GM12878 (cell line): Measurements from ENCODE around the gene DMKN. TPM values are rescaled to one million over a fixed set of nuclear protein-coding genes. Genes with fewer than 3 reads are reported as not detected.

Experiments
- ATAC-seq: fragments of 200-7000 bp; cut with Tn5 transposase; 3 replicates; pipeline ENCODE4 v1.9.1; 2020; ENCODE audit warnings: mild to moderate bottlenecking, moderate library complexity
- BruUV-seq: library from RNA; stranded (reverse); fragments of 400-500 nt; replicated peaks from 2 replicates; lab custom pipeline; 2021; lab: Mats Ljungman, UMichigan
- CTCF ChIA-PET: fragments of 300-600 bp; sonication (Branson Sonifier 250); formaldehyde crosslinking; extraction: SDS; loops from one replicate; lab custom pipeline; 2021; ENCODE audit warnings: inconsistent platforms; lab: Yijun Ruan, JAX
- POLR2A ChIA-PET: fragments of 350-600 bp; formaldehyde crosslinking; extraction: SDS; loops from one replicate; lab custom pipeline; 2021; ENCODE audit warnings: inconsistent platforms; lab: Charles Lee
- RAD21 ChIA-PET: fragments of 300-600 bp; sonication (Branson Sonifier 250); formaldehyde crosslinking; loops from one replicate; lab custom pipeline; 2023; ENCODE audit warnings: antibody characterized with exemption; ENCODE audit not compliant: unreplicated experiment; lab: Charles Lee
- SMC1A ChIA-PET: fragments of 300-600 bp; sonication (Branson Sonifier 250); formaldehyde crosslinking; loops from one replicate; lab custom pipeline; 2023; ENCODE audit not compliant: unreplicated experiment, uncharacterized antibody; lab: Charles Lee
- DNase-seq: peaks from one replicate; pipeline ENCODE4 v3.0.0-alpha.2; 2011; ENCODE audit warnings: low read depth, low spot score
- FAIRE-seq: peaks from 3 replicates; lab custom pipeline; 2011; peaks lifted over from hg19 to GRCh38; lab: Jason Lieb, UNC
- H2AFZ ChIP-seq: 2 replicates; pipeline ENCODE4 v1.6.0; 2011; ENCODE audit warnings: low read depth, low read length, control low read depth; ENCODE audit not compliant: control insufficient read depth
- H3K27ac ChIP-seq: 2 replicates; pipeline ENCODE4 v1.5.1; 2011; ENCODE audit warnings: control low read depth; ENCODE audit not compliant: control insufficient read depth, insufficient read depth
- H3K27me3 ChIP-seq, 2 experiments: replicated peaks in 1 of 2; 2 replicates each; pipeline versions ENCODE4 v1.6.0 to v1.6.1; 2011; ENCODE audit warnings: low read length in 1 of 2; ENCODE audit not compliant: control insufficient read depth in 2 of 2, insufficient read depth in 2 of 2
- H3K36me3 ChIP-seq, 2 experiments: 2 replicates each; pipeline ENCODE4 v1.5.1; 2011; ENCODE audit warnings: low read length in 1 of 2; ENCODE audit not compliant: control insufficient read depth in 2 of 2, insufficient read depth in 2 of 2
- H3K4me1 ChIP-seq: 2 replicates; pipeline ENCODE4 v1.6.1; 2011; ENCODE audit warnings: mild to moderate bottlenecking, low read length, moderate library complexity, mixed read lengths; ENCODE audit not compliant: control insufficient read depth, insufficient read depth
- H3K4me2 ChIP-seq: 2 replicates; pipeline ENCODE4 v1.6.0; 2011; ENCODE audit warnings: control low read depth; ENCODE audit not compliant: control insufficient read depth, insufficient read depth
- H3K4me3 ChIP-seq: fragments of 200-600 bp; sonication (generic); 2 replicates; pipeline ENCODE4 v1.5.1; 2016
- H3K79me2 ChIP-seq: 2 replicates; pipeline ENCODE4 v1.6.0; 2011; ENCODE audit warnings: low read length; ENCODE audit not compliant: control insufficient read depth, insufficient read depth
- H3K9ac ChIP-seq: 2 replicates; pipeline ENCODE4 v1.8.0; 2011; ENCODE audit warnings: low read length, control low read depth, mixed read lengths; ENCODE audit not compliant: control insufficient read depth, insufficient read depth
- H3K9me3 ChIP-seq: replicated peaks from 3 replicates; pipeline ENCODE4 v1.5.1; 2011; ENCODE audit warnings: mild to moderate bottlenecking, low read length; ENCODE audit not compliant: control insufficient read depth, insufficient read depth
- H4K20me1 ChIP-seq: 2 replicates; pipeline ENCODE4 v1.6.0; 2011; ENCODE audit not compliant: control insufficient read depth, insufficient read depth
- CREM ChIP-seq: IDR thresholded peaks from 2 replicates; pipeline ENCODE4 v1.6.1; 2014; ENCODE audit warnings: antibody characterized with exemption, low read depth
- KLF5 ChIP-seq: fragments of 450-650 bp; IDR thresholded peaks from 2 replicates; pipeline ENCODE4 v1.6.1; 2014; ENCODE audit warnings: mild to moderate bottlenecking; ENCODE audit not compliant: partially characterized antibody
- RFX5 ChIP-seq: IDR thresholded peaks from 2 replicates; pipeline ENCODE4 v1.6.1; 2011; ENCODE audit warnings: low read depth, low read length, improper control_type of control experiment
- SIN3A ChIP-seq: IDR thresholded peaks from 2 replicates; pipeline ENCODE4 v1.6.1; 2012; ENCODE audit warnings: low read depth, low read length, improper control_type of control experiment
- WGBS: methylation state at CpG from one replicate; pipeline ENCODE4 v1.1.6; 2016; ENCODE audit warnings: low lambda C conversion rate; ENCODE audit not compliant: insufficient replicate concordance, insufficient coverage; ENCODE audit errors: missing lambda C conversion rate; 5-methylcytosine and 5-hydroxymethylcytosine counted together
- in situ Hi-C: fragments of 300-500 bp; cut with MboI; formaldehyde crosslinking; loops from 9 replicates; pipeline ENCODE4 v1.14.3; 2018; ENCODE audit warnings: mixed read lengths
- intact Hi-C: fragments of 100-400 bp; cut with micrococcal nuclease; formaldehyde crosslinking; loops from one replicate; pipeline ENCODE4 v1.14.2; 2022; ENCODE audit not compliant: unreplicated experiment
- polyA plus RNA-seq, 11 experiments: library from polyadenylated mRNA; depleted of rRNA in 4 of 11; unstranded in 6 of 11; stranded (reverse) in 5 of 11; fragments of >200 nt; fragmentation: Nextera tagmentation in 4 of 11; fragmentation: Illumina TruSeq in 1 of 11; extraction: Ambion mirVana in 4 of 11; extraction: Trizol in 1 of 11; gene quantifications; 1 replicate in 1 of 11; 2 replicates in 10 of 11; pipeline versions ENCODE4 v1.2.1 to v1.2.3, GENCODE V29; 2011 to 2016; ENCODE audit warnings: inconsistent platforms in 2 of 11, missing spikeins in 2 of 11, low read depth in 1 of 11
- total RNA-seq, 4 experiments: library from RNA; depleted of rRNA in 3 of 4; stranded (reverse); fragments of >200 nt in 3 of 4; fragmentation: Illumina TruSeq in 1 of 4; extraction: Trizol in 1 of 4; gene quantifications; 2 replicates each; pipeline versions ENCODE4 v1.2.1 to v1.2.3, GENCODE V29; 2013 to 2021
- TF ChIP-seq, protein P1 (sequence below): IDR thresholded peaks from 2 replicates; pipeline ENCODE4 v1.6.1; 2011; ENCODE audit warnings: borderline replicate concordance, low read depth, mild to moderate bottlenecking, moderate library complexity, mixed read lengths, low read length; ENCODE audit not compliant: insufficient read depth; ENCODE audit errors: extremely low read length

DMKN gene
- total and polyA plus RNA-seq, 10 of the 15 experiments (the other 5 are each of a cell fraction or from before 2014, with no cell fraction given): 36.4 to 114 (median 58.6) TPM

DNA sequence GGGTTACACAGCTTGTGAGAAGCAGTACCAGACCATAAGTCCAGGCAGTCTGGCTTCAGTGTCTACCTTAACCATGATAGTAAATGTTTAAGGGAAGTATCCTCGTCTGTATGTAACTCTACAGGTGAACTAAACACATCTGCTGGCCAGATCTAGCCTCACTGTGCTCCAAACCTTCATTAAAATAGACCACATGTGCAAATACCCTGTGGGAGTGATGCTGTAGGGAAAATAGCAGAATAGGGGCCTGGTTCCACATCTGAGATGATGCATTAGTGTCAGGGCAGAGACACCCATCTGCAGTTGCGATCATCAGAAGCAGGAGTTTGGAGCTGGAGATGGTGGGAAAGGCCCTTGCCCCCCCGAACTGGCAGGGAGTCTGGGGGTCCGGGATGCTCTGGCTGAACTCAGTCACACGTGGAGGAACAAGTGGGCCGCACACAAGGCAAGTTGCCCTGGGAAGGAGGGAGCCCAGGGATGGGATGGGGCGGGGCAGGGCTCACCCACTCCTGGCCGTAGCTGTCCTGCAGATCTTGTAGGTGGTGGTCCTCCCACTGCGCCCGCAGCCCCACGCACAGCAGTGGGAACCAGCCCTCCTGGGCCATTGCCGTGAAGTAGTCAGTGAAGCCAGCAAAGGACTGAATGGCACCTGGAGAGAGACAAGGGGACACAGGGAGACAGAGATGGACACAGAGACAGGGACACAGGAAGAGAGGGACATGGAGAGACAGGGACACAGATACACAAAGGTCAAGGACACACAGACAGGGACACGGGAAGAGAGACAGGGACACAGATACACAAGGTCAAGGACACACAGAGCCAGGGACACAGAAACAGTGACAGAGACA is 39.3 kb upstream of the DMKN start:
- RAD21 ChIA-PET: no interaction called here
- no peaks in the 10 kb centered on the region for H3K79me2 ChIP-seq
- no TSS peak for BruUV-seq
- CTCF ChIA-PET: interaction anchor here (0.8 to 1.4 kb wide), 2 partner anchors 42 to 140 kb away, joined by 3 to 6 read pairs; no protein-coding TSS in a partner anchor
- WGBS: 58% methylated on average over 11 of the region's 13 CpGs
- intact Hi-C loops (no loop called here), in situ Hi-C loops (no loop called here)
- H3K4me1 ChIP-seq: no peaks in the 10 kb centered on the region
- ATAC-seq: no peak
- no peaks in the 10 kb centered on the region; a peak in 1 of 4 replicates for H3K36me3 ChIP-seq
- no peak for FAIRE-seq
- H2AFZ ChIP-seq: no peak overlapping the region
- no peaks in the 10 kb centered on the region for H4K20me1 ChIP-seq
- H3K4me3 ChIP-seq: no peak overlapping the region
- no peak overlapping the region for H3K9ac ChIP-seq
- DNase-seq: no peak
- no peaks in the 10 kb centered on the region; a peak in 1 of 4 replicates for H3K27me3 ChIP-seq
- TF ChIP-seq RFX5 (no peak), CREM (no peak), KLF5 (no peak), SIN3A (no peak)
- TF ChIP-seq, protein P1, sequence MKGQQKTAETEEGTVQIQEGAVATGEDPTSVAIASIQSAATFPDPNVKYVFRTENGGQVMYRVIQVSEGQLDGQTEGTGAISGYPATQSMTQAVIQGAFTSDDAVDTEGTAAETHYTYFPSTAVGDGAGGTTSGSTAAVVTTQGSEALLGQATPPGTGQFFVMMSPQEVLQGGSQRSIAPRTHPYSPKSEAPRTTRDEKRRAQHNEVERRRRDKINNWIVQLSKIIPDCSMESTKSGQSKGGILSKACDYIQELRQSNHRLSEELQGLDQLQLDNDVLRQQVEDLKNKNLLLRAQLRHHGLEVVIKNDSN: no peak
- SMC1A ChIA-PET: no interaction called here
- H3K27ac ChIP-seq: no peak overlapping the region
- no peaks in the 10 kb centered on the region for H3K9me3 ChIP-seq
- POLR2A ChIA-PET: no interaction called here
- no peak overlapping the region for H3K4me2 ChIP-seq
